Transverse colon (tissue), 4 donors: ENCODE results near the gene DCUN1D3. TPM values are rescaled to one million over a fixed set of nuclear protein-coding genes. Genes with fewer than 3 reads are reported as not detected.
A peak's percentile ranks its signal among the peaks of the same experiment; 100 is the strongest.

Experiments used
- DNase-seq: peaks from one replicate; pipeline ENCODE4 v3.0.0-alpha.2; 2019
- H3K27ac ChIP-seq, 4 donors: fragments of 200-600 bp; sonication (generic); 2 replicates each; pipeline ENCODE4 v1.5.1; 2016 to 2018; ENCODE audit warnings: inconsistent platforms in 4 of 4
- H3K27me3 ChIP-seq: fragments of 200-600 bp; sonication (generic); 2 replicates; pipeline ENCODE4 v1.5.1; 2017; ENCODE audit warnings: inconsistent platforms
- H3K36me3 ChIP-seq, 4 donors: fragments of 200-600 bp; sonication (generic); 2 replicates each; pipeline ENCODE4 v1.5.1; 2017 to 2019; ENCODE audit warnings: inconsistent platforms in 4 of 4
- H3K4me1 ChIP-seq, 4 donors: fragments of 200-600 bp; sonication (generic); 2 replicates each; pipeline ENCODE4 v1.5.1; 2017 to 2020; ENCODE audit warnings: inconsistent platforms in 4 of 4
- H3K4me3 ChIP-seq, 4 donors: fragments of 200-600 bp; sonication (generic); 1 replicate in 1 of 4; 2 replicates in 3 of 4; pipeline versions ENCODE4 v1.5.1 to v1.6.1; 2017 to 2019; ENCODE audit warnings: inconsistent platforms in 4 of 4
- H3K9me3 ChIP-seq, 2 donors: fragments of 200-600 bp; sonication (generic); 2 replicates each; pipeline ENCODE4 v1.5.1; 2017 to 2019; ENCODE audit warnings: inconsistent platforms in 2 of 2
- EP300 ChIP-seq: sonication (generic); formaldehyde crosslinking; IDR thresholded peaks from one replicate; pipeline ENCODE4 v1.6.1; 2017; ENCODE audit warnings: antibody characterized with exemption, low read depth
- POLR2A ChIP-seq: fragments of 450-650 bp; IDR thresholded peaks from one replicate; pipeline ENCODE4 v1.6.1; 2016; ENCODE audit warnings: antibody characterized with exemption, mild to moderate bottlenecking, moderate library complexity
- POLR2AphosphoS5 ChIP-seq, 3 donors: sonication (generic); formaldehyde crosslinking; IDR thresholded peaks; one replicate each; pipeline ENCODE4 v1.6.1; 2016; ENCODE audit warnings: antibody characterized with exemption in 3 of 3
- WGBS, 2 donors: methylation state at CpG; one replicate each; pipeline ENCODE4 v1.1.5; 2018; ENCODE audit warnings: low coverage in 1 of 2; 5-methylcytosine and 5-hydroxymethylcytosine counted together
- in situ Hi-C, 4 donors: fragments of 200-750 bp; cut with MboI; loops; one replicate each; pipeline versions ENCODE4 v1.15.0 to v1.15.1; 2017; ENCODE audit warnings: low sequenced_read_pairs in 3 of 4, low pct_ligation_motif_present in 1 of 4, low pct_unique_long_range_greater_than_20kb in 1 of 4
- intact Hi-C: fragments of 100-400 bp; cut with DNase I; formaldehyde crosslinking; loops from one replicate; pipeline ENCODE4 v1.15.1; 2023; ENCODE audit warnings: low total_unique reads
- total RNA-seq, 4 donors: library from RNA; depleted of rRNA; stranded (reverse); fragments of >200 nt; gene quantifications; one replicate each; pipeline ENCODE4 v1.1.0, GENCODE V29; 2016
- TF ChIP-seq, protein P1 (sequence below), 5 experiments: fragments of 200-600 bp in 3 of 5; fragments of 450-650 bp in 2 of 5; sonication (generic) in 3 of 5; IDR thresholded peaks; 1 replicate in 2 of 5; 2 replicates in 3 of 5; pipeline ENCODE4 v1.5.1; 2016 to 2017; ENCODE audit warnings: antibody characterized with exemption in 5 of 5, inconsistent platforms in 3 of 5, mild to moderate bottlenecking in 2 of 5, moderate library complexity in 1 of 5

DCUN1D3 gene
- total RNA-seq, 4 donors from 2014 or later = 5.6 to 47.6 (median 10.5) TPM

DNA sequence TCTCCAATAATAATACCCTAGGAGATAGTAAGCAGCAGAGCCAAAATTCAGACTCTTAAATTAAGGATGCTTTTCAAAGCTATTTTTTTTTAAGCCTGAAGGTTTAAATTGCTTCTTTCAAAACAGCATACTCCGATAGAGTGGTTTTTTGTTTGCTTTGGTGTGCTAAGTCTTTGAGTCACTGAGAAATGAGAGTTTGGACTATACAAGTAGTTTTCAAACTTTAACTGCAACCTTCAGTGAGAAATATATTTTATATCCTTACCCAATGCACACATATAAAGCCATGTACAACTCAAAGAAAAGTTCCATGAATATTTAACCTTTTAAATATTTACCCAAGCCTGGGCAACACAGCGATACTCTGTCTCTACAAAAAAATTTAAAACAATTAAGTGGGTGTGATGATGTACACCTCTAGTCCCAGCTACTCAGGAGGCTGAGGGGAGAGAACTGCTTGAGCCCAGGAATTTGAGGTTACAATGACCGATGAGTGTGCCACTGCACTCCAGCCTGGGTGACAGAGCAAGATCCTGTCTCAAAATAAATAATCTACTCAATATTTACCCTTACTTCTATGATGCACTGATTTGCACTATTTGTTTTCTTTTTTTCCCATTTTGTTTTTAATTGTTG lies 19.2 kb downstream of the DCUN1D3 start:
- Histone ChIP-seq H3K27me3 (no peaks in the 10 kb centered on the region), H3K4me1 (peaks cover 31 to 82% (median 57%) of the 10 kb centered on the region in 4 donors), H3K4me3 (no peak overlapping the region), H3K36me3 (no peaks in the 10 kb centered on the region), H3K9me3 (no peaks in the 10 kb centered on the region), H3K27ac (peak overlapping the region; percentile 66 to 80 (median 74))
- WGBS, 2 donors = 39 to 47% methylated on average over 3 of the region's 3 CpGs
- intact Hi-C loops (no loop called here), in situ Hi-C loops (no loop called here)
- no peak for DNase-seq
- TF ChIP-seq, protein P1, sequence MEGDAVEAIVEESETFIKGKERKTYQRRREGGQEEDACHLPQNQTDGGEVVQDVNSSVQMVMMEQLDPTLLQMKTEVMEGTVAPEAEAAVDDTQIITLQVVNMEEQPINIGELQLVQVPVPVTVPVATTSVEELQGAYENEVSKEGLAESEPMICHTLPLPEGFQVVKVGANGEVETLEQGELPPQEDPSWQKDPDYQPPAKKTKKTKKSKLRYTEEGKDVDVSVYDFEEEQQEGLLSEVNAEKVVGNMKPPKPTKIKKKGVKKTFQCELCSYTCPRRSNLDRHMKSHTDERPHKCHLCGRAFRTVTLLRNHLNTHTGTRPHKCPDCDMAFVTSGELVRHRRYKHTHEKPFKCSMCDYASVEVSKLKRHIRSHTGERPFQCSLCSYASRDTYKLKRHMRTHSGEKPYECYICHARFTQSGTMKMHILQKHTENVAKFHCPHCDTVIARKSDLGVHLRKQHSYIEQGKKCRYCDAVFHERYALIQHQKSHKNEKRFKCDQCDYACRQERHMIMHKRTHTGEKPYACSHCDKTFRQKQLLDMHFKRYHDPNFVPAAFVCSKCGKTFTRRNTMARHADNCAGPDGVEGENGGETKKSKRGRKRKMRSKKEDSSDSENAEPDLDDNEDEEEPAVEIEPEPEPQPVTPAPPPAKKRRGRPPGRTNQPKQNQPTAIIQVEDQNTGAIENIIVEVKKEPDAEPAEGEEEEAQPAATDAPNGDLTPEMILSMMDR (IDR thresholded peaks at IDR 0.05) = no peak
- TF ChIP-seq POLR2AphosphoS5 (IDR thresholded peaks at IDR 0.05) = no peak
- TF ChIP-seq EP300 = no peak
- no peak for TF ChIP-seq POLR2A

DNA sequence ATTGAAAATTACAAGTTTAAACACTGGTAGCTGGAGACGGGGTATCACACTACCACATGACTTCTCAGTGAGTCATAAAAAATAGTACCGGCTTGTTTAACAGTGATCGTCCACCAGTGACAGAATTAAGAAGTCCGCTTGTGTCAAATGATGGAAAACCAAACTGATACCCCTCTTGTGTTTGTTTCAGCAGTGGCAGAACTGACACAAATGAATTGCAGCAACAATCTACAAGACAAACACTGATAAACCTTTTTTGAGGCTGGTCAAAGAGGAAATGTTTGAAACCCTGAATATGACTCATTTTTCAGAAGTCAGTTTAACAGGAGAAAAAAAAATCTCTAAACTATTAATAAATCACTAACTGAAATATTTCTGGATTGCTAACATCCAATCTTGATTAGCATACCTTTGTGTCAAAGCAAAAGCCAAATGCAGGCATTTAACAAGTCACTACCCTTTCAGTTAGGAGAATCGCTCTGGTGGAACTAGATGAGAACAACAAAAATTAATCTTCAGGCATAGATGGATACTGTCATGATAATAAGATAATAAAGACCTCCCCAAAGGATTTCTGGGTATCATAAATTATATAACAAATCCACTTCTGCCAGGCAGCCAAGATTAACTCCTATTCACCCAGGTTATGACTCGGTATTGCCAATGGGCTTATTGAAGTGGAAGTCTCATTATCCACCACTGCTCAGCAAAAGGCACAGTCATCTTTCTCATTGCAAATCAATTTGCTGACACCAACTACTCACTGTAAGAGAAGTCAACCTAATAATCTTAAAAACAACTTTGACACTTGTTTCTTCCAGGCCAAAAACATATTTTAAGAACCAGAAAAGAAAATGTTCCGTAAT lies 20.8 kb downstream of the DCUN1D3 start:
- in situ Hi-C loops (no loop called here), intact Hi-C loops (no loop called here)
- no peaks in the 10 kb centered on the region for H3K36me3 ChIP-seq
- 42 to 54% methylated on average over 7 of the region's 7 CpGs for WGBS, 2 donors
- H3K27me3 ChIP-seq = no peaks in the 10 kb centered on the region
- no peak for DNase-seq
- peaks cover 28 to 73% (median 49%) of the 10 kb centered on the region in 4 donors for H3K4me1 ChIP-seq
- no peak for TF ChIP-seq POLR2A
- TF ChIP-seq POLR2AphosphoS5 (IDR thresholded peaks at IDR 0.05) = no peak
- TF ChIP-seq, protein P1 (IDR thresholded peaks at IDR 0.05) = no peak
- no peak for TF ChIP-seq EP300
- no peaks in the 10 kb centered on the region for H3K9me3 ChIP-seq
- no peak overlapping the region for H3K4me3 ChIP-seq
- H3K27ac ChIP-seq = peak overlapping the region; percentile 16 to 76 (median 52)

DNA sequence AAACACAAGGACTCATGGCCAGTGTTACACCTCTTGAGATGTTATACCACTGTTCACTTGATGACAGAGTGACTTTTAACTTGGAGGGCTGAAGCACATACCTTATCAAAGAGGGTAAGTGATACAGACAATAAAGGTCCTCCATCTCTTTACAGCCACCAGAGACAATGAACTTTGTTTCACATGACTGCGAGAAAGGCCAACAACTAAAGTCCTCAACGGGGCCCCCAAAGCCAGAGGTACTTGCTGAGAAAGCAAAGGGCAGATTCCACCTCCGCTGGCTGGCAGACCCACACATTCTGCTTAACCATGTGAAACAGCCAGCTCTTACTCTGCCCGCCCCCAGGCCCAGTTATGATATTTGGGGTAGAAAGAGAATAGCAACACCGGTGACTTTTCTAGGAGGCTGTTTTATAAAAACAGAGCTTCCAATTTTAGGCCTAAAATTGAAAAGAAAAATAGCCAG lies 21.4 kb downstream of the DCUN1D3 start:
- H3K4me3 ChIP-seq = no peak overlapping the region
- DNase-seq = no peak

DNA sequence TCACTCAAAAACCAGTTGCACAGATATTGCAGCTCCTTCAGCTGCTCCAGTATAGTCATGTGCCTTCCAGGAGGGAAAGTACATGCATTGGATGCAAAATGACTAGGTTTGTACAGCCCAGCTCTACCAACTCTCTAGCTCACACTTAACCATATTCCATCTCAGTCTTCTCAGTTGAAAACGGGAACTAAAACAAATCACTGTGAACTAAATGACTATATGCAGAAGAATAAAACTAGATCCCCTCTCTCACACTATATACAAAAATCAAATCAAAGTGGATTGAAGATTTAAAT lies 24.9 kb downstream of the DCUN1D3 start:
- DNase-seq = no peak
- Histone ChIP-seq H3K4me1 (peaks cover 17 to 61% (median 31%) of the 10 kb centered on the region in 4 donors), H3K4me3 (no peak overlapping the region), H3K27ac (no peak overlapping the region), H3K36me3 (no peaks in the 10 kb centered on the region), H3K9me3 (no peaks in the 10 kb centered on the region), H3K27me3 (no peaks in the 10 kb centered on the region)
- 50 to 63% methylated on average over 1 of the region's 1 CpG for WGBS, 2 donors
- in situ Hi-C loops (no loop called here), intact Hi-C loops (no loop called here)
- TF ChIP-seq EP300 (no peak), POLR2A (no peak), POLR2AphosphoS5 (IDR thresholded peaks at IDR 0.05) (no peak)
- TF ChIP-seq, protein P1 (IDR thresholded peaks at IDR 0.05) = no peak

More for the DNA sequence above, 21.4 kb downstream of the DCUN1D3 start:
- Histone ChIP-seq H3K4me1 (peaks cover 23 to 70% (median 47%) of the 10 kb centered on the region in 4 donors), H3K27me3 (no peaks in the 10 kb centered on the region), H3K27ac (peak overlapping the region; percentile 16 to 76 (median 52)), H3K36me3 (no peaks in the 10 kb centered on the region), H3K9me3 (no peaks in the 10 kb centered on the region)
- WGBS, 2 donors = 53 to 90% methylated on average over 2 to 5 of the region's 5 CpGs
- intact Hi-C loops (no loop called here), in situ Hi-C loops (no loop called here)
- TF ChIP-seq POLR2AphosphoS5 (IDR thresholded peaks at IDR 0.05) (no peak), EP300 (no peak), POLR2A (no peak)
- TF ChIP-seq, protein P1 (IDR thresholded peaks at IDR 0.05) = no peak
